ENCODE results near the gene ERAS.

Gene ERAS

DNA sequence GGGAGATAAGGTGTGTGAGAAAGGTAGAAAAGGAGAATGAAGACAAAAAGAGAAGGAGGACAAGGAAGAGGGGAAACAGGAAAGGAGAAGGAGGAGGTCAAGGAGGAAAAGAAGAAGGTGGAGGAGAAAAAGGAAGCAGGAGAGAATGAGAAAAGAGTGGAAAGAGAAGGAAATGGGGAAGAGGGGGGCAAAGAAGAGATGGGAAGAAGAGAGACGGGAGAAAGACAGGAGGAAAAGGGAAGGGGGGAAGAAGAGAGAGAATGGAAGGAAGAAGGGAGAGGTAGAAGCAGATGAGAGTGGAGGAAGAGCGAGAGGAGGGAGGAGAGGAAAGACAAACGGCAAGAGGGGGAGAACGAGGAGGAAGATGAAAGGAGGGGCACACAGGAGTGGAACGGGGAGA is 35.8 kb upstream of the ERAS start:
- H3K4me3 ChIP-seq (ENCODE audit: low read depth, low read length), result no peak overlapping the region
- TF ChIP-seq, protein P1, sequence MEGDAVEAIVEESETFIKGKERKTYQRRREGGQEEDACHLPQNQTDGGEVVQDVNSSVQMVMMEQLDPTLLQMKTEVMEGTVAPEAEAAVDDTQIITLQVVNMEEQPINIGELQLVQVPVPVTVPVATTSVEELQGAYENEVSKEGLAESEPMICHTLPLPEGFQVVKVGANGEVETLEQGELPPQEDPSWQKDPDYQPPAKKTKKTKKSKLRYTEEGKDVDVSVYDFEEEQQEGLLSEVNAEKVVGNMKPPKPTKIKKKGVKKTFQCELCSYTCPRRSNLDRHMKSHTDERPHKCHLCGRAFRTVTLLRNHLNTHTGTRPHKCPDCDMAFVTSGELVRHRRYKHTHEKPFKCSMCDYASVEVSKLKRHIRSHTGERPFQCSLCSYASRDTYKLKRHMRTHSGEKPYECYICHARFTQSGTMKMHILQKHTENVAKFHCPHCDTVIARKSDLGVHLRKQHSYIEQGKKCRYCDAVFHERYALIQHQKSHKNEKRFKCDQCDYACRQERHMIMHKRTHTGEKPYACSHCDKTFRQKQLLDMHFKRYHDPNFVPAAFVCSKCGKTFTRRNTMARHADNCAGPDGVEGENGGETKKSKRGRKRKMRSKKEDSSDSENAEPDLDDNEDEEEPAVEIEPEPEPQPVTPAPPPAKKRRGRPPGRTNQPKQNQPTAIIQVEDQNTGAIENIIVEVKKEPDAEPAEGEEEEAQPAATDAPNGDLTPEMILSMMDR (conservative IDR thresholded peaks at IDR 0.05; ENCODE audit: low read depth, low read length), result no peak
- DNase-seq (ENCODE audit: low read depth), result no peak

DNA sequence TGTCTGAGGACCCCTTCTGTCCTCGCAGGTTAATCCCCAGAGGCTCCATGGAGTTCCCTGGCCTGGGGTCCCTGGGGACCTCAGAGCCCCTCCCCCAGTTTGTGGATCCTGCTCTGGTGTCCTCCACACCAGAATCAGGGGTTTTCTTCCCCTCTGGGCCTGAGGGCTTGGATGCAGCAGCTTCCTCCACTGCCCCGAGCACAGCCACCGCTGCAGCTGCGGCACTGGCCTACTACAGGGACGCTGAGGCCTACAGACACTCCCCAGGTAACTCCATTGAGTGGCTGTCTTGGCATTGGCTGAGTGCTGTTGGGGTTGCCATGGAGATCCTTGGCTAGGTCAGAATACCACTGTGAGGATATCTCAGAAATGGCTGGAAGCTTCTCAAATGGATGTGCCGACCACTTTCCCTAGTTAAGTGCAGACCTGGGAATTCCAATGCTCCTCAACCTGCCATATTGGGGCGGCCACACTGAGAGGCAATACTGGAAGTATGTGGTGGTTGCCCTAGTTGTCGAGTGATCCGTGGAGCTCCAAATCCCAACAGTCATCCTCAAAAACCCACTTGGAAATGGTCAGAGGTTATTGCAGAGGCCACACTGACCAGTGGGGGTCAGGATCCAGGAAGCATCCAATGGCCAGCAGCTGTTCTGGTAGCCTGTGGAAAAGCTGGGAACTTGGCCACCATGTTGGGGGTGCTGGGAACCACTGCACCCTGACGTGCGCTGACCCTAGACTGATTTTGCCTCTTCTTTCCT is 35.1 kb upstream of the ERAS start:
- no peak overlapping the region for H3K4me3 ChIP-seq (ENCODE audit: low read depth, low read length)
- TF ChIP-seq, protein P1 (conservative IDR thresholded peaks at IDR 0.05; ENCODE audit: low read depth, low read length), result no peak
- DNase-seq (ENCODE audit: low read depth), result no peak

DNA sequence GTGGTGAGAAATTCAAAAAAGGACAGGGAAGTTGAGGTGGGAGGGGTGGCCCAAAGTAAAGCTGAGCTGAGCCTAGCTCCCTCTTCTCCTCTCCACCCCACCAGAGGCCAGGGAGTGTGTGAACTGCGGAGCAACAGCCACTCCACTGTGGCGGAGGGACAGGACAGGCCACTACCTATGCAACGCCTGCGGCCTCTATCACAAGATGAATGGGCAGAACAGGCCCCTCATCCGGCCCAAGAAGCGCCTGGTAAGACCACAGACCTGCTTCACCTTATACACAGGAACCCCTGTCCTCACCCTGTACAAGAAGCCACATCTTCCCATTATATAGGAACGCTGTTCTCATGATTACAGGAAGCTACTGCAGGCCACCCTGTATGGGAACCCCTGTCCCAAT is 34.1 kb upstream of the ERAS start:
- TF ChIP-seq, protein P1 (conservative IDR thresholded peaks at IDR 0.05; ENCODE audit: low read depth, low read length), result no peak
- DNase-seq (ENCODE audit: low read depth), result no peak
- no peak overlapping the region for H3K4me3 ChIP-seq (ENCODE audit: low read depth, low read length)

DNA sequence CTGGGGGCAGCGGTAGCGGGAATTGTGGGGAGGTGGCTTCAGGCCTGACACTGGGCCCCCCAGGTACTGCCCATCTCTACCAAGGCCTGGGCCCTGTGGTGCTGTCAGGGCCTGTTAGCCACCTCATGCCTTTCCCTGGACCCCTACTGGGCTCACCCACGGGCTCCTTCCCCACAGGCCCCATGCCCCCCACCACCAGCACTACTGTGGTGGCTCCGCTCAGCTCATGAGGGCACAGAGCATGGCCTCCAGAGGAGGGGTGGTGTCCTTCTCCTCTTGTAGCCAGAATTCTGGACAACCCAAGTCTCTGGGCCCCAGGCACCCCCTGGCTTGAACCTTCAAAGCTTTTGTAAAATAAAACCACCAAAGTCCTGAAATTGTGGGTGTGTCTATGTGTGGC is 32.4 kb upstream of the ERAS start:
- TF ChIP-seq, protein P1 (conservative IDR thresholded peaks at IDR 0.05; ENCODE audit: low read depth, low read length), result no peak
- no peak overlapping the region for H3K4me3 ChIP-seq (ENCODE audit: low read depth, low read length)

DNA sequence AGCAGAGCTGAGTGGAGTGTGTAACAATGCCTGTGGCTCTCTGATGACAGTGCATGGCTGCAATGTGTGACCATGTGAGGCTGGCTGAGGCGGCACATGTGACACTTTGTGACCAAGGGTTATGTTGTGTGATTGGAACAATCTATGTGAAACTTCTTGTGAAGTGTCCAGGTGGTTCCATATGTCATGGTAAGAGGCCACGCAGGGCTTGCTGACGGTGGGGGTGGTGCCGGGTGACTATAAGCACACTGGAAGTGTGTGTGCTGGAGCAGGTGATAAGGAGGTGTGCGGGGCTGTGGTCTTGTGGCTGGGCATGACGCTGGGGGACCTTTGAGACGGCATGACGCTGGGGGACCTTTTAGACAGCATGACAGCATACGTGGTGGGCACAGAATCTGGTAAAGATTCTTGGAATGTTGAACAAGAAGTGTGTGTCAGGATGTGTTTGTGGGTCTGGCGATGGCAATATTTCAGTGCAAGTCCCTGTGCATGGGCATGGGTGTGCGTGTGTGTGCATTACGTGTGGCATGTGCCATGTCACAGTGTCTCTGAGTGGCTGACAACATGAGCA is 31.9 kb upstream of the ERAS start:
- DNase-seq (ENCODE audit: low read depth), result no peak

More for the DNA sequence above, 32.4 kb upstream of the ERAS start:
- no peak for DNase-seq (ENCODE audit: low read depth)

DNA sequence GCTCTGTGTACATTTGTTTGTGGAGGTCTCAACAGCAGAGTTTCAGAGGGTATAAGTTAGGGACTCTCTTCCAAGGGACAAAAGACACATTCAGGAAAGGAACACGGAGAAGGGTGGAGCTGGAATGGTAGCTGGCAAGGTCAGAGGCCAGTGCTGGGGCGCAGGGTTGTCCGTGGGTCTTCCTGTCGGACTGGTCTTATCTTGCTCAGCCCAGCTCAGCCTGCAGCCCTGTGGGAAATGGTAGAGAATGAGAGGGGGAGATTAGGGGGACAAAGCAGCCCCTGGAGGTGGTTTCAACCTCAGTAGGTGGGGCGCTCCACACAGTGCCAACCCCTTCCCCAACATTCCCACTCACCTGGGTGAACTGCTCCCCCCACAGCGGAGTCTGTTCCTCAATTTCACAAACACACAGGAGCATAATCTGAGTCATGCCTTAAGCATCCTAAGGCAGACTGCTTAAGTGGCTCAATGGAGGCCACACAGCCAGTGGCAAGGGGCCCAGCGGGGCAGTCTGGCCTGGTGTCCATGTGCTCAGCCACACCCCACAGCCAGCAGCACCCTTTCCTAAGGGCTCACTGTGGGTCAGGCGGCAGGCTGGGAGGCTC is 31.3 kb upstream of the ERAS start:
- DNase-seq (ENCODE audit: low read depth), result peak; percentile 69
- H3K4me3 ChIP-seq (ENCODE audit: low read depth, low read length), result no peak overlapping the region
- TF ChIP-seq, protein P1 (conservative IDR thresholded peaks at IDR 0.05; ENCODE audit: low read depth, low read length), result no peak

More for the DNA sequence above, 31.9 kb upstream of the ERAS start:
- no peak overlapping the region for H3K4me3 ChIP-seq (ENCODE audit: low read depth, low read length)
- TF ChIP-seq, protein P1 (conservative IDR thresholded peaks at IDR 0.05; ENCODE audit: low read depth, low read length), result no peak
